K562 (cell line): ENCODE results near the gene TMEM167B. TPM values are rescaled to one million over a fixed set of nuclear protein-coding genes. Genes with fewer than 3 reads are reported as not detected.
A peak's percentile ranks its signal among the peaks of the same experiment; 100 is the strongest.

Source experiments
- BCLAF1 ChIP-seq, 2 experiments: fragments of 450-650 bp in 1 of 2; IDR thresholded peaks; 2 replicates each; pipeline ENCODE4 v1.6.1; 2011 to 2017; ENCODE audit warnings: low read depth in 2 of 2, antibody characterized with exemption in 1 of 2, borderline replicate concordance in 1 of 2, low read length in 1 of 2, mild to moderate bottlenecking in 1 of 2, mixed read lengths in 1 of 2; ENCODE audit not compliant: control insufficient read depth in 1 of 2
- E2F6 ChIP-seq, 2 experiments: IDR thresholded peaks; 2 replicates each; pipeline ENCODE4 v1.6.1; 2011; ENCODE audit warnings: borderline replicate concordance in 1 of 2, control low read depth in 1 of 2, low read depth in 1 of 2, low read length in 1 of 2, mild to moderate bottlenecking in 1 of 2, mixed read lengths in 1 of 2, moderate library complexity in 1 of 2; ENCODE audit not compliant: insufficient read depth in 1 of 2, insufficient read length in 1 of 2, poor library complexity in 1 of 2, severe bottlenecking in 1 of 2; ENCODE audit errors: extremely low read depth in 1 of 2
- GTF2B ChIP-seq: IDR thresholded peaks from 2 replicates; pipeline ENCODE4 v1.6.1; 2011; ENCODE audit not compliant: insufficient read length; ENCODE audit errors: extremely low read depth
- HMG20A ChIP-seq: fragments of 450-650 bp; formaldehyde crosslinking; conservative IDR thresholded peaks from 2 replicates; pipeline ENCODE4 v1.4.0; 2020; ENCODE audit warnings: mild to moderate bottlenecking, mixed read lengths
- HNRNPUL1 ChIP-seq: fragments of 200-400 bp; formaldehyde crosslinking; IDR thresholded peaks from 2 replicates; pipeline ENCODE4 v1.6.1; 2017; ENCODE audit warnings: low read length
- MED1 ChIP-seq: sonication (generic); formaldehyde crosslinking; IDR thresholded peaks from 2 replicates; pipeline ENCODE4 v1.8.1; 2023; ENCODE audit warnings: missing genetic modification reagents, borderline replicate concordance
- MXI1 ChIP-seq: IDR thresholded peaks from 2 replicates; pipeline ENCODE4 v1.6.1; 2011; ENCODE audit warnings: low read depth, mild to moderate bottlenecking, improper control_type of control experiment, low read length
- POLR3A ChIP-seq: IDR thresholded peaks from 2 replicates; pipeline ENCODE4 v1.6.1; 2011; ENCODE audit warnings: borderline replicate concordance, mild to moderate bottlenecking, moderate library complexity; ENCODE audit not compliant: insufficient read length, insufficient read depth; ENCODE audit errors: extremely low read depth
- RFX7 ChIP-seq: fragments of 250-450 bp; sonication (Bioruptor Pico); IDR thresholded peaks from 2 replicates; pipeline ENCODE4 v1.5.1; 2021; ENCODE audit warnings: mild to moderate bottlenecking
- SAFB ChIP-seq: fragments of 200-400 bp; formaldehyde crosslinking; IDR thresholded peaks from 2 replicates; pipeline ENCODE4 v1.6.1; 2017; ENCODE audit warnings: low read depth, low read length, borderline replicate concordance
- SMAD3 ChIP-seq: fragments of 450-650 bp; formaldehyde crosslinking; conservative IDR thresholded peaks from 2 replicates; pipeline ENCODE4 v1.4.0; 2020; ENCODE audit warnings: mild to moderate bottlenecking
- SP2 ChIP-seq: IDR thresholded peaks from 2 replicates; pipeline ENCODE4 v1.6.1; 2011; ENCODE audit warnings: mild to moderate bottlenecking, low read depth, low read length, moderate library complexity; ENCODE audit not compliant: poor library complexity, severe bottlenecking; ENCODE audit errors: extremely low read depth
- STAG1 ChIP-seq: sonication (generic); formaldehyde crosslinking; IDR thresholded peaks from 2 replicates; pipeline ENCODE4 v1.5.0; 2020; ENCODE audit warnings: missing genetic modification reagents, borderline replicate concordance
- TRIM28 ChIP-seq: fragments of 450-650 bp; IDR thresholded peaks from 2 replicates; pipeline ENCODE4 v1.6.1; 2017
- ZNF280B ChIP-seq: fragments of 250-450 bp; sonication (Bioruptor Pico); IDR thresholded peaks from 2 replicates; pipeline ENCODE4 v1.5.1; 2021; ENCODE audit warnings: mild to moderate bottlenecking
- ZNF583 ChIP-seq: fragments of 250-450 bp; sonication (Bioruptor Pico); IDR thresholded peaks from 2 replicates; pipeline ENCODE4 v1.4.0; 2020
- polyA plus RNA-seq, 8 experiments: library from polyadenylated mRNA; depleted of rRNA in 4 of 8; stranded (reverse) in 5 of 8; unstranded in 3 of 8; fragments of >200 nt; fragmentation: Nextera tagmentation in 2 of 8; fragmentation: Illumina TruSeq in 1 of 8; extraction: Ambion mirVana in 2 of 8; extraction: Trizol in 1 of 8; gene quantifications; 2 replicates each; pipeline versions ENCODE4 v1.2.1 to v1.2.3, GENCODE V29; 2011 to 2014; ENCODE audit warnings: inconsistent platforms in 1 of 8, missing spikeins in 1 of 8
- total RNA-seq, 7 experiments: library from RNA; depleted of rRNA in 6 of 7; stranded (reverse); fragments of >200 nt in 6 of 7; fragmentation: Illumina TruSeq in 2 of 7; extraction: Trizol in 2 of 7; gene quantifications; 2 replicates each; pipeline versions ENCODE4 v1.2.1 to v1.2.3, GENCODE V29; 2011 to 2021; ENCODE audit warnings: low replicate concordance in 1 of 7

Gene TMEM167B
- total and polyA plus RNA-seq, 9 of the 15 experiments (the other 6 are each of a cell fraction or from before 2014, with no cell fraction given): 17.2 to 36.4 (median 32.2) TPM

GRCh38 chr1:109099938-109100773, 9.6 kb downstream of the TMEM167B start (continued):
- TF ChIP-seq E2F6 (IDR thresholded peaks at IDR 0.05; ENCODE audit: borderline replicate concordance in 1 of 2, extremely low read depth in 1 of 2, insufficient read depth in 1 of 2, insufficient read length in 1 of 2, low read depth in 1 of 2, low read length in 1 of 2, poor library complexity in 1 of 2, severe bottlenecking in 1 of 2) (peak; percentile 95 to 97), RFX7 (CRISPR knock-in tag) (no peak; the same call in 1 of the 2 replicates), HMG20A (CRISPR knock-in tag) (no peak), TRIM28 (peak; percentile 74; the same call in 1 of the 2 replicates), SAFB (peak; percentile 17; the same call in 1 of the 2 replicates), SMAD3 (CRISPR knock-in tag) (peak; percentile 35; the same call in 1 of the 2 replicates), ZNF280B (CRISPR knock-in tag) (no peak), SP2 (peak; percentile 97), POLR3A (no peak), GTF2B (peak; percentile 88), MED1 (CRISPR knock-in tag) (no peak), ZNF583 (CRISPR knock-in tag) (0 out of 2 replicates have a peak, but pooled peaks have one; percentile 17), STAG1 (peak; percentile 51; the same call in 1 of the 2 replicates), HNRNPUL1 (no peak), MXI1 (peak; percentile 75), BCLAF1 (IDR thresholded peaks at IDR 0.05; ENCODE audit: borderline replicate concordance in 1 of 2, control insufficient read depth in 1 of 2, low read depth in 2 of 2, low read length in 1 of 2) (peak; percentile 78 to 97; a peak in 3 of 4 replicates)
